HG03280 (cell line): ENCODE results near the gene ANKRD65.
"Not testable (repeated sequence)": the region's sequence is repeated elsewhere in the genome, so short reads cannot be mapped to it uniquely, and the experiment has no call there.

ENCODE experiments used
- ATAC-seq: cut with Tn5 transposase; IDR thresholded peaks from one replicate; pipeline ENCODE4 v1.9.1; 2021; ENCODE audit warnings: mild to moderate bottlenecking, moderate library complexity; ENCODE audit not compliant: unreplicated experiment

ANKRD65 gene

DNA sequence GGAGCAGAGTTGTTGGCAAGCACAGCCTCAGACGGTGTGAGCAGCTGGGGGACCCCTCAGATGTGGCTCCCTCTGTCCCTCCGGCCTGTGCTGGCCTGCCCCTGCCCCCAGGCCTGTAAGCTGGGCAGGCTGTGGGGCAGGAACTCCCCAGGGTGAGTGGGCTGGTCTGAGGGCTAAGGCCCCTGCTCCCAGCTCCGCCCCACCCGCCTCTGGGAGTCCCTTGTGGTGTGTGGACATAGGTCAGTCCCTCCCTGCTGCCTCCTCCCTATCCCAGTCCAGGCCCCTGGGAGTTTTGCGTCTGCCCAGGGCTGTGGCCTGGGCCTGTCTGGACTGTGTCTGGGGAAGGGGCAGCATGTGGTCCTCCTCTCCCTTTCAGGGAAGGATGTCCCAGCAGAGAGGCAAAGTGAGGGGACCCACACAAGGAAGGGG, 10.8 kb upstream of the ANKRD65 start:
- ATAC-seq = no peak

DNA sequence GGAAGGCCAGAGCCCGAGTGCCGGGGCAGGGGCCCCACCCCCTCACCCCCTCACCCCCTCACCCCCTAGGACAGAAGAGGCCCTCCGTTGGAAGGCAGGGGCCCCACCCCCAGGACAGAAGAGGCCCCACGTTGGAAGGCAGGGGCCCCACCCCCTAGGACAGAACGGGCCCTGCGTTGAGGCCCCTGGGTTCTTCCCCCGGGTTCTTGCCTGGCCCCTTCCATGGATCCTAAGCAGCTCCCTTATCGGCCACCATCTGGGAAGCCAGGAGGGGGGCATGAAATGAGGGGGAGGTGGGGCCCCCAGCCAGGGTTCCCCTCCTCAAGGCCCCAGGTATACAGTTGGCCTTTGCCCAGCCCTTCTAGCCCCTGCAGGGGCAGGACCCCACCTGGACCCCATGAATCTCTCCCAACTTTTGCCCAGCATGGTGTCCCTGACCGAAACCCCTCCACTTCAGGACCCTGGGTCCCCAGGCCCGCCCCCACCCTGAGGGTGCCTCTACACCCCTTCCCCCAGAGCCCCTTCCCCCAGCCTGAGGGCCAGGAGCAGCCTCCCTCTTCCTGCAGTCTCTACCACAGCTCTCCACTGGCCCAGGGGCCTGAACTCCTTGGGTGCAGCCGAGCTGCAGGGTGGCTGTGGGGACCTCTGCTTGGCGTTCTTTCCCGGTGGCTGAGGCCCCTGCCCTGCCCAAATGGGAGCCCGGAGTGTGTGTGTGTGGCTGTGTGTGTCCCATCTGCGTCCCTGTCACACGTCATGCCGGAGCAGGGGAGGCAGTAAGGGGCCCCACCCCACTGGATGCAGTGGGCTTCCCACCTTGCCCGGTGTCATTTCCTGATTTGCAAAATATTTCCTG, 10.1 kb upstream of the ANKRD65 start:
- no peak for ATAC-seq

DNA sequence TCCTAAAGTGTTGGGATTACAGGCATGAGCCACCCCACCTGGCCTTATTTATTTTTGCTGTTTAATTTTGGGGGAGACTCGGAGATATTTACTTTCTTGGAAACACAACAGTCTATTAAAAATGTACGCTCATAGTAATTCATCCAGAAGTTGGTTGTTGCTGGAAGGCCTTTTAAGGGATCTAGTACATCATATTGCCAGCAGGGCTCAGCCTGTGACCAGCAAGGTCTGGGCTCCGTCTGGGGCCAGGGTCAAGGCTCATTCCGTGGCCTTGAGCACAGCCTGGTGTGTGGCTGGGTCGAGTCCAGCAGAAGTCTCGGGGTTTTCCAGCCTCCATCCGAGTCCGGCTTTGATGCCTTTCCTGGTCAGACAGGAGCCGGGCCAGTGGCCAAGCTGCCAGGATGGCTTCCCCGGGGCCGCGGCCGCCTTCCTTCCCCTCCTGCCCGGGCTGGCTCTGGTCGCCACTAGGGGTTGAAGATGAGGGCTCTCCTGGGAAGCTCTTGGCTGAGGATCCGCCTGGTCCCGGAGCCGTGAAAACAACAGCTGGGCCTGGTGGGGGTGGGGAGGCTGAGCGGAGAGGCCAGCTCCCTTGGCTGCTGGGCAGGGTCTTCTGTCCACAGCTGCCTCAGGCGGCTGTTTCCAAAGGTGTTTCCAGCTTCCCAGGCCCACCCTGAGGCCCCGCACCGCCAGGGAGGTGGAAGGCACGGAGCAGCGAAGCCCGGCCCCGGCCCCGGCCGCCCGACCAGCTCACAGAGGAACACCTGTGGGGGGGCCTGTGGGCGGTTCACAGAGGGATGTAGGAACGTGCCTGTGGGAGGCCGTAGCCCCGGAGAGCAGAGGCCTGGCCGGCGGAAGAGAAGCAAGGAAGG, 9.3 kb upstream of the ANKRD65 start:
- no peak for ATAC-seq

DNA sequence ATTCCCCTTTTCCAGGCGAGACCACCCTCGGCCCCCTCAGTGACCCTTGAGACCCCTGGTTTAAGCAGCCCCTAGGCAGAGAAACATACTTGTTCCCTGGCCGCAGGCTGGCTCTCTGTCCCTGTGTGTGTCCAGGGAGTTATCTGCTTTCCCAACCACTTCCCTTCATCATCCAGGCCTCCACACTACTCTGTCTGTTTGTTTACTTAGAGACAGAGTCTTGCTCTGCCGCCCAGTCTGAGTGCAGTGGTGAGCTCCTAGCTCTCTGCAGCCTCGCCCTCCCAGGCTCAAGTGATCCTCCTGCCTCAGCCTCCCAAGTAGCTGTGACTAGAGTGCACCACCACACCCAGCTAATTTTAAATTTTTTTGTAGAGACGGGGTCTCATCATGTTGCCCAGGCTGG, 8.6 kb upstream of the ANKRD65 start:
- no peak for ATAC-seq

DNA sequence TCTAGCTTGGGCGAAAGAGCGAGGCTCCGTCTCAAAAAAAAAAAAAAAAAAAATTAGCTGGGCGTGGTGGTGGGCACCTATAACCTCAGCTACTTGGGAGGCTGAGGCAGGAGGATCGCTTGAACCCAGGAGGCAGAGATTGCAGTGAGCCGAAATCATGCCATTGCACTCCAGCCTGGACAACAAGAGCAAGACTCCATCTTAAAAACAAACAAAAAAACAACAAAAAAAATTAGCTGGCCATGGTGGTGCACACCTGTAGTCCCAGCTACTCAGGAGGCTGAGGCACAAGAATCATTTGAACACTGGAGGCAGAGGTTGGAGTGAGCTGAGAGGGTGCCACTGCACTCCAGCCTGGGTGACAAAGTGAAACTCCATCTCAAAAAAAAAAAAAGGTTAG, 7.9 kb upstream of the ANKRD65 start:
- not testable (repeated sequence) for ATAC-seq

DNA sequence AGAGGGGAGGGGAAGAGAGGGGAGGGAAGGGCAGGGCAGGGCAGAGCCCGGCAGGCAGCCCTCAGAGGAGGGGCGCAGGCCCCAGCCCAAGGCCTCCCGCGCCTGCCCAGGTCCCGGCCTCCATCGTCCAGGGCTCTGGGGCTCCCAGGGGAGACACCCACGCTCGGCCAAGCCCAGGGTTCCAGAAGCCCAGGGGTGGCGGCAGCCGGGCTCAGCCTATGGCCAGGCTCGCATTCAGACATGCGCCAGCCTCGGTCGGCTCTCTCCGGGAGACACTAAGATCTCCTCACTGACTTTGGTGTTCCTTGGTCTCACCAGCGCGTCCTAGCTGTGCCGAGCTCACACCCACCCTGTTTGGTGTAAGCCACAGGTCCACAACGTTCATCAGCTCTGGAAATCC, 7.1 kb upstream of the ANKRD65 start:
- ATAC-seq = no peak

DNA sequence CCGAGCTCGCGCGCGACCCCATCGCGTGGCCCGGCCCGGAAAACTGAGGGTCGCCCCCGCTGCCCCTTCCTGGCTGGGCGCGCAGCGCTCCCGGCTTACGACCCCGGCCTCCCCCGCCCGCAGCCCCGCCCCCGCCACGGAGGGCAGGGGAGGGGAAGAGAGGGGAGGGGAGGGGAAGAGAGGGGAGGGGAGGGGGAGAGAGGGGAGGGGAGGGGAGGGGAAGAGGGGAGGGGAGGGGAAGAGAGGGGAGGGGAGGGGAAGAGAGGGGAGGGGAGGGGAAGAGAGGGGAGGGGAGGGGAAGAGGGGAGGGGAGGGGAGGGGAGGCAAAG, 6.7 kb upstream of the ANKRD65 start:
- ATAC-seq = no peak

DNA sequence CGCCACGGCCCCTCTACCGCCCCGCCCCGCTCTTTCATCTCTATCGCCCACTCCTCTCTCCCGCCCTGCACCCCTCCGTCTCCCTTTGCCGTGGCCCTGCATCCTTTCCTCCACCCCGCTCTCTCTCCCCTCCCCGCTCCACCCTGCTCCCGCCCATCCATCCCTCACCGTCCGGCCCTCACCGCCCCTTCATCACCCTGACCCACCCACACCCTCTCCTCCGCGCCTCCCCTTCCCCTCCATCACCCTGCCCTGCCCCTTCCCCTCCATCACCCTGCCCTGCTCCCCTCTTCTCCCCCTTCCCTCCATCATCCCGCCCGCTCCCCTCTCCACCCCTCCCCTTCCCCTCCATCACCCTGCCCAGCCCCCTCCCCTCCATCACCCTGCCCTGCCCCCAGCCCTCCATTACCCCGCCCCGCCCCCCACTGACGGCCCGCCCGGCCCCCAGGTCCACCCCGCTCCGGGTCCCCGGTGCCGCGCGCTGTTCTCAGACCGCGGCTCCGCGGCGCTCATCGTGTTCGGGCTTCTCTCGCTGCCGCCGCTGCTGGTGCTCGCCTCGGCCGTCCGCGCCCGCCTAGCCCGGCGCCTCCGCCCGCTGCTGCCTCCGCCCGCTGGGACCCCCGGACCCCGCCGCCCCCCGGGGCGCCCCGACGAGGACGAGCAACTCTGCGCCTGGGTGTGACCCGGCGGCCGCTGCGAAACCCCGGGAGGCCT, 6.2 kb upstream of the ANKRD65 start:
- ATAC-seq = no peak

DNA sequence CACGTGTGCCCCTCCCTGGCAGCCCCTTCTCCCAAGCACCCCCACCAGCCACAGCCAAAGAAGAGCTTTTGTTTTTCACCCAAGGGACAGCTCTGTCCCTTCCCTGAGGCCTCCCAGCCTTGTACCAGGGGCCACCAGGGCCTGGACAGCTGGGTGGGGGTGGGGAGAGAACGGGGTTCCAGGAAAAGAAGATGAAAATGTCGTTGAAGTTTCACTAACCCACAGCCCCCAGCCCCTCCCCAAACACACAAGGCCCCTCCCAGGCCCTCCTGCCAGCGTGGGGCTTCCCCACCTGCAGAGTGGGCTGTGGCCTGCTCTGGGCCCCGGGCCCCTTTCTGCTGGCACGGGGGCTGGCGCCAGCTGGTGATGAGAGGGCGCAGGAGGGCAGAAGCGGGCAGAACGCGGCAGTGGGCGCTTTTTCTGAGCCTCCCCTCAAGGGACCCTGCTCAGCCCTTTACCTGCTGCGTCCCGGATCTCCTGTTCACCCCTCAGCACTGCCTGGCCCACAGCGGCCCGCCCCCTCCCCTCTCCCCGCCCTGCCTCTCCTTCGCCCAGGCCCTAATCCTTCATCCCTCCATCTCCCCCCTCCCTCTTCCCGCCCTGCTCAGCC, 5.5 kb upstream of the ANKRD65 start:
- ATAC-seq = no peak

DNA sequence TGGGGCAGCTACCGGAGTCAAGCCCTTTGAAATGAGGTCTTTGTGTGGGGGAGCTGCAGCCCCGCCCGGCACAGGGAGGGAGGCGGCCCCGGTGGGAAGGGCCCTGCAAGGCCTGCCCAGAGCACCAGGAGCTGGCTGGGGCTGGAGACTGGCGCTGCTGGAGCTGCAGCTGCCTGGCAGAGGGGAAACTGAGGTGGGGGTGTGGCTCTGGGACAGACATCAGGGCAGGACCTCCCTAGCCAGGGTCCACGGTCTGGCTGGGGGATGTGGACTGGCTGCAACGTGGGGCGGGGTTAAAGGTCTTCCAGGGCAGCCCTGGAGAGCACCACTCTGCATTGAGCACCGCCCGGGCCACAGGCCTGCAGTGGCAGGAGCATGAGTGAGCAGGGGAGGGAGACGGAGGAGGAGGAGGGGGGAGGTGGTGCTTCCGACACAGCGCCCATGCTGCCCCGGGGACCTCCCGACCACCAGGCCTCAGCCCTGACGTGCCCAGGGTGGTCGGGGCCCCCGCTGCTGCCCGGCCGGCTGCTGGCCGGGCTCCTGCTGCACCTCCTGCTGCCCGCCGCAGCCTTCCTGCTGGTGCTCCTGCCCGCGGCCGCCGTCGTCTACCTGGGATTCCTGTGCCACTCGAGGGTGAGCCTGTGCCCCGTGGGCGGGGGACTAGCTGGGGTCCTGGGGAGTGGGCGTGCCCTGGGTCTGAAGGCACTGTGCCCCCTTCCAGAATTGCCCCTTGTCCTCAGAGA, 4.8 kb upstream of the ANKRD65 start:
- no peak for ATAC-seq

DNA sequence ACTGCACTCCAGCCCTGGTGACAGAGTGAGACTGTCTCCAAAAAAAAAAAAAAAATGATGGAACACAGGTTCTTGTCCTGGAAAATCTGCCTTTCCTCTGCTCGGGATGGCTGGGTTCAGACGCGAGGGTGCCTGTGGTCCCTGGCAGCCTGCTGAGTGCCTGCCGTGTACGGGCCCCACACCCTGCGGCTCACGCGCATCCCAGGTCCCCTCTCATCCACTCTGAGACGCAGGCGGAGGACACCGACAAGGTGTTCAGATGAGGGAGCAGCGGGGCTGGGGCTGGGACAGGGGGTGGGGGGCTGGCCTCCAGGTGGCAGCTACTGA, 4.3 kb upstream of the ANKRD65 start:
- no peak for ATAC-seq

DNA sequence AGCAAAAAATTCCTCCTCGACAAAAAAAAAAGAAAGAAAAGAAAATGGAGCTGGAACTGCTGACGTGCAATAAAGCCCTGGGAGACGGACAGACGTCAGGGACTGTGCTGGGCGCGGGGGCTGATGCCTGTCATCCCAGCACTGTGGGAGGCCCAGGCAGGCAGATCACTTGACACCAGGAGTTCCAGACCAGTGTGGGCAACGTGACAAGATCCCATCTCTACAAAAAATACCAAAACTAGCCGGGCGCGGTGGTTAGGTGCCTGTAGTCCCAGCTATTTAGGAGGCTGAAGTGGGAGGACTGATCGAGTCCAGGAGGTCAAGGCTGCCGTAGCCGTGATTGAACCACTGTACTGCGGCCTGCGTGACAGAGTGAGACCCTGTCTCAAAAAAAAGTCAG, 3.6 kb upstream of the ANKRD65 start:
- no peak for ATAC-seq

DNA sequence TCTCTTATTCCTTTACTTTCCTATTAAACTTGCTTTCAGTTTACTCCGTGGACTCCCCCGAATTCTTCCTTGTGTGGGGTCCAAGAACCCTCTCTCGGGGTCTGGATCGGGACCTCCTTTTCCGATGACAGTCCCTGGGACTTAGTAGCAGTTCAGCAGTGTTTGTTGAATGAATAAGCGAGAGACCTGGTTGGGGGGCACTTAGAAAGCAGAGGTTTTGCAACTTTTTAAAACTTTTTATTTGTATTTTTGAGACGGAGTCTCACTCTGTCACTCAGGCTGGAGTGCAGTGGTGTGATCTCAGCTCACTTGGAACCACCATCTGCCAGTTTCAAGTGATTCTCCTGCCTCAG, 2.1 kb upstream of the ANKRD65 start:
- ATAC-seq = no peak

DNA sequence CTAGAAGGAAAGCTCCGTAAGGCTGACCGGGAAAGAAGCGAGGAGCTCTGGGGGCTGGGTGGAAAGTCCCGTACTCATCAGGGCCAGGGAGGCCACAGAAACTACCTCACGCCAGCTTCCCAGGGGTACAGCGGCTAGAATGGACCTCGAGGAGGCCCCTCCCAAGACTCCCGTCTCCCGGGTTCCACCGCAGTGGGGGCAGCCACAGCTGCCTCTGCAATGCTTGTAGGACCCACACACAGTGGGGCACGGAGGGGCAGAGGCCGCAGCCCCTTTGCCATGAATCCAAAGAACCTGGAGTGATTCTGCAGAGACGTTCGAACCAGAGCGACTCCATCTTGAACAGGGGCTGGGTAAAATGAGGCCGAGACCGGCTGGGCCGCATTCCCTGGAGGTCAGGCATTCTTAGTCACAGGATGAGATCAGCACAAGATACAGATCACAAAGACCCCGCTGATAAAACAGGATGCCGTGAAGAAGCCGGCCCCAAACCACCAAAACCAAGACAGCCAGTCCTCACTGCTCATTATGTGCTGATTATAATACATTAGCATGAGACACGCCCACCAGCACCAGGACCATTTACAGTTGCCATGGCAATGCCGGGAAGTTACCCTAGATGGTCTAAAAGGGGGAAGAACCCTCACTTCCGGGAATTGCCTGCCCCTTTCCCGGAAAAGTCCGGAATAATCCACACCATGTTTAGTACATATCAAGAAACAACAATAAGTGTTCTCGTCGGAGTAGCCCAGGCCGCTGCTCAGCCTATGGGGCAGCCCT, 1.6 kb upstream of the ANKRD65 start:
- no peak for ATAC-seq

DNA sequence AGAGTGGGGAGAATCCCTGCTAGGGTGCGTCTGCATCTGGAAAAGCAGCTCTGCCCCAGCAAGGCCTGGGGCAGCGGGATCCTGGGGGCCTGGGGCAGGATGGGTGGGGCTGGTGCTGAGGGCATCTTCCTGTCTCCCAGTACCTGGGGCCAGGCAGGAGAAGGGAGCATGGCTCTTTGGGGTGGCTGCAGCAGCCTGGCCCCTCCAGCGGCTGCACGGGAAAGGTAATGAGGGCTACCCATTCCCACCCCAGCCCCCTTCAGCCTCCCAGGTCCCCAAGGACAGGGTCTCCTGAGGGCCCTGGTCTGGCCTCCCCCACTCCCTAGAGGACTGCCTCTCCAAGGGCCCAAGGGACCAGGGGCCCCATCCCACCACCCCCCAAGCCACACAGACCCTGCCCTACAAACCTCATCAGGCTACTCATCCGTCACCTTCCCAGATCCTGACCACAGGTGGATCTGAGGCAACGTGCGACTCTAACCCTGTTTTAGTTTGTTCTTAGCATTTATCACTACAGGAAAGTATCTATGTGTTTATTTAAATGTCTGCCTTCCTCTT, 910 bp upstream of the ANKRD65 start:
- ATAC-seq = no peak

DNA sequence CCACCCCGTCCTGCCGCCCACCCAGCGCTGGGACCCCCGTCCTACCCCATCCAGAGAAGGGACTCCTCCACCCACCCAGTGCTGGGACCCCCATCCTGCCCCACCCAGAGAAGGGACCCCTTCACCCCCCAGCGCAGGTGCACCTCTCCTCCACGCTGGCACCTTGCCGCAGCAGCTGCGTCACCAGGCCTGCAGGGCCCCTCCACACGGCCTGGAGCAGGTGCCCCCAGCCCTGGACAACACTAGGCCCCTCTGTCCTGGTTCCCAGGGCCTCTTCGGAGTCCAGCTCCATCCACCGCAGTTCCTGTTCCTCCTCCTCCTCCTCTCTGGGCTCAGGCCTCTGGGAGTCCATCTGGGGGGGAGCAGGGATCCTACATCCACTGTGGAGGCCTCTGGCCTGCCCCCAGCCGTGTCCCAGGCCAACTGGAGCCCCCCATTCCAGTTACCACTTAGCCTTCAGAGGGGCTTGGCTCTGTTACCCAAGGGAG, 378 bp downstream of the ANKRD65 start:
- ATAC-seq = no peak

DNA sequence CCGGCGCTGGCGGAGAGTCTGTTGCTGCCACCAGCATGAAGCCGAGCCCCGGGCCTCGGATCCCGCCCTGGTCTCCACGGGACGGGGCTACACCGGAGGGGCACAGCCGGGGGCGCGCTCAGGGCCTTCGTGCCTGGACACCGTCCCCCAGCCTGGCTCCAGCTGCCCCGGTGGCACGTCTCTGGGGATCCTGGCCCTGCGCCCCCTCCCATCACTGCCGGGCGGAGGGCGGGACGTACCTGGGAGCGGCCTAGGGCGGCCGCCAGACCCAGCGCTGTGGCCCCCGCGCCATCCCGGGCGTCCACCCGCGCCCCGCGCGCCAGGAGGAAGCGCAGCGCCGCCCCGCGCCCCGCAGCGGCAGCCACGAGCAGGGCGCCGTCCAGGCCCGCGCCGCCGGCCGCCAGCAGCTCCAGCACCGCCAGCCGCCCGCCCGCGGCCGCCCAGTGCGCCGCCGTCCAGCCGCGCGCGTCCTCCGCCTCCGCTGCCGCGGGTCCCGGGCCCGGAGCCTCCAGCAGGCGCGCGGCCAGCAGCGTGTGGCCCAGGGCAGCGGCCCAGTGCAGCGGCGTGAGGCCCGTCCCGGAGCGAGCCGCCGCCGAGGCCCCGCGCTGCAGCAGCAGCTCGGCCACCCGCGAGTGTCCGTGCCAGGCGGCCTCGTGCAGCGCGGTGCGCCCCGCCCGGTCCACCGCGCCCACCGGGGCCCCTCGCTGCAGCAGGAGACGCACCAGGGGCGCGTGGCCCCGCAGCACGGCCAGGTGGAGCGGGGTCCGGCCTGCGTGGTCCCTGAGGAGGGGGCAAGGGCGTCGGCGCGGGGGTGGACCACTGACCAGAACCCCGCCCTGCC, 1.0 kb downstream of the ANKRD65 start:
- ATAC-seq = no peak

DNA sequence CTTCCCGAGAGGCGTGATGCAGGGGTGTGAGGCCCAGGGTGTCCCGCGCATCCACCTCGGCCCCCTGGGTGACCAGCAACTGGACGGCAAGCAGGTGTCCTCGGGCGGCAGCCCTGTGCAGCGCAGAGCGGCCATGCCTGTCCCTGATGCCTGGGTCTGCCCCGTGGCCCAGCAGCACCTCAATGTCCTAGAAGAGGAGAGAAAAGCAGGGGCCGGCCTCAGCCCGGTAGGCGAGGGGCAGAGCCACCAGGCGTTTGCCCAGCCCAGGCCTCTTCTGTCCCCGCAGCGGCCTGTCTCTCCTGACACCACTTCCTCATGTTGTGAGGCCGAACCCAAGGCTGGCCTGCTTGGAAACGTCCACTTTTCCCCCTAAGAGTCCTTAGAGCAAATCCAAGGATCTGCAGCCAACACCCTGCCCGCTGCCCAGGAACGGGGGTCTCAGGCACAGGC, 1.7 kb downstream of the ANKRD65 start:
- ATAC-seq = no peak
